ENCODE measurements around the gene SPATA13. TPM values are rescaled to one million over a fixed set of nuclear protein-coding genes. Genes with fewer than 3 reads are reported as not detected.

SPATA13 gene
- total RNA-seq, 1 experiment from 2014 or later = 14.1 TPM

DNA sequence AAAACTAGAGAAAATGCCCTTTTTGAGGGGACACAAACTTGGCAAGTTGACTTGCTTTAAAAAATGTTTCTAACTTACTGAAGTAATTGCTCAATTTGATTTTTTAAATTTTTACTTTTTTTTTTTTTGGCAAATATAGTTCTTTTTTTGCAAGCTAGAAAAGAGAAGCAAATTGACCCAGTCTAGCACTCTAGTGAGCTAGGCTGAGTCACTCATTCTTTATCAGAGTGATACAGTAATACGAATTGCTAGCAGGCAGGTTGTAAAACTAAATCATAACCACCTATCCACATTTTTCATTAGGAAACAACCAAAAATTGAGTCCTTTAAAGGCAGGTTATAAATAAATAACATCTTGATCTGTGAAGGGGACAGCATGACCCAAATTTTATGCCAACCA is 97.0 kb downstream of the SPATA13 start:
- Histone ChIP-seq H3K79me1 (ENCODE audit: insufficient read depth, low read depth, low read length, poor library complexity, severe bottlenecking) (no peaks in the 10 kb centered on the region), H4K91ac (ENCODE audit: insufficient read length, low read depth, low read length) (no peak overlapping the region), H2AK5ac (ENCODE audit: insufficient read length, low read length) (no peak overlapping the region), H3K27ac (ENCODE audit: insufficient read length, low read depth, low read length) (no peak overlapping the region), H4K20me1 (ENCODE audit: control insufficient read depth, insufficient read depth, insufficient read length) (no peaks in the 10 kb centered on the region), H3K23ac (ENCODE audit: insufficient read length, low read depth, low read length) (no peak overlapping the region), H3K56ac (ENCODE audit: insufficient read length, low read depth, low read length) (no peak overlapping the region), H4K5ac (ENCODE audit: insufficient read length, low read depth, low read length) (no peak overlapping the region), H3K14ac (ENCODE audit: insufficient read depth, low read length) (no peak overlapping the region), H3T11ph (ENCODE audit: low read length) (no peak overlapping the region), H3K4ac (ENCODE audit: low read depth, low read length) (no peak overlapping the region), H4K8ac (replicated peaks; ENCODE audit: insufficient read length, low read depth, low read length) (no peak overlapping the region), H2BK20ac (ENCODE audit: low read depth, low read length, poor library complexity, severe bottlenecking) (no peak overlapping the region), H2BK120ac (ENCODE audit: low read depth, low read length, poor library complexity, severe bottlenecking) (no peak overlapping the region), H2BK12ac (ENCODE audit: insufficient read length, low read depth, low read length) (no peak overlapping the region), H3K27me3 (ENCODE audit: insufficient read depth, low read length) (no peaks in the 10 kb centered on the region), H3K18ac (ENCODE audit: insufficient read length, low read depth, low read length) (no peak overlapping the region), H3K4me1 (ENCODE audit: insufficient read depth, low read length) (no peaks in the 10 kb centered on the region), H2BK15ac (ENCODE audit: low read depth, low read length) (no peak overlapping the region), H3K9me3 (ENCODE audit: control insufficient read depth, low read depth, low read length) (no peaks in the 10 kb centered on the region), H3K9ac (ENCODE audit: extremely low read depth, insufficient read length, low read length) (no peak overlapping the region), H3K4me2 (ENCODE audit: insufficient read depth, insufficient read length, low read length) (no peak overlapping the region), H3K79me2 (ENCODE audit: insufficient read depth, low read length) (no peaks in the 10 kb centered on the region), H2BK5ac (ENCODE audit: insufficient read length, low read length) (no peak overlapping the region), H3K23me2 (ENCODE audit: insufficient read length, low read depth, low read length, poor library complexity, severe bottlenecking) (no peaks in the 10 kb centered on the region), H2AFZ (ENCODE audit: low read length) (no peak overlapping the region)
- no peaks in the 10 kb centered on the region for H3K9me3 Mint-ChIP-seq
- DNase-seq = no peak
- no CpG with 5 or more reads among the region's 1 CpG for WGBS (ENCODE audit: extremely low coverage, insufficient read length, low lambda C conversion rate)
- peaks cover 7 to 13% (median 8%) of the 10 kb centered on the region in 3 experiments; a peak in 6 of 7 replicates for H3K36me3 Mint-ChIP-seq (ENCODE audit: insufficient read depth in 1 of 3, low read depth in 3 of 3)
- TF ChIP-seq, protein P1, sequence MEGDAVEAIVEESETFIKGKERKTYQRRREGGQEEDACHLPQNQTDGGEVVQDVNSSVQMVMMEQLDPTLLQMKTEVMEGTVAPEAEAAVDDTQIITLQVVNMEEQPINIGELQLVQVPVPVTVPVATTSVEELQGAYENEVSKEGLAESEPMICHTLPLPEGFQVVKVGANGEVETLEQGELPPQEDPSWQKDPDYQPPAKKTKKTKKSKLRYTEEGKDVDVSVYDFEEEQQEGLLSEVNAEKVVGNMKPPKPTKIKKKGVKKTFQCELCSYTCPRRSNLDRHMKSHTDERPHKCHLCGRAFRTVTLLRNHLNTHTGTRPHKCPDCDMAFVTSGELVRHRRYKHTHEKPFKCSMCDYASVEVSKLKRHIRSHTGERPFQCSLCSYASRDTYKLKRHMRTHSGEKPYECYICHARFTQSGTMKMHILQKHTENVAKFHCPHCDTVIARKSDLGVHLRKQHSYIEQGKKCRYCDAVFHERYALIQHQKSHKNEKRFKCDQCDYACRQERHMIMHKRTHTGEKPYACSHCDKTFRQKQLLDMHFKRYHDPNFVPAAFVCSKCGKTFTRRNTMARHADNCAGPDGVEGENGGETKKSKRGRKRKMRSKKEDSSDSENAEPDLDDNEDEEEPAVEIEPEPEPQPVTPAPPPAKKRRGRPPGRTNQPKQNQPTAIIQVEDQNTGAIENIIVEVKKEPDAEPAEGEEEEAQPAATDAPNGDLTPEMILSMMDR (conservative IDR thresholded peaks at IDR 0.05) = no peak
- H3K27me3 Mint-ChIP-seq (ENCODE audit: low read depth) = no peaks in the 10 kb centered on the region; the same call in 1 of the 2 replicates
- no peak overlapping the region for H3K4me3 Mint-ChIP-seq
- H3K27ac Mint-ChIP-seq = no peak overlapping the region
- H3K4me1 Mint-ChIP-seq = no peaks in the 10 kb centered on the region

Data from H9 (cell line).